TTC549 (cell line): Measurements from ENCODE around the gene PKP1.
"Not testable (repeated sequence)": the region's sequence is repeated elsewhere in the genome, so short reads cannot be mapped to it uniquely, and the experiment has no call there.

ENCODE experiments used
- FAIRE-seq: peaks from 2 replicates; lab custom pipeline; 2012; peaks lifted over from hg19 to GRCh38; lab: Jason Lieb, UNC

The PKP1 gene

GRCh38 chr1:201282931-201283829 lies at the start of gene PKP1:
TSS of gene PKP1 (plus strand) at chr1:201283506. CDS start at chr1:201283703, 197 bp downstream.
- no peak for FAIRE-seq

- not testable (repeated sequence) for FAIRE-seq
Observed at GRCh38 chr1:201239646-201240045, 43.7 kb upstream of the PKP1 start.

GRCh38 chr1:201240171-201240570 lies 43.1 kb upstream of the PKP1 start:
- no peak for FAIRE-seq

- FAIRE-seq = no peak
Observed at GRCh38 chr1:201241736-201242135, 41.6 kb upstream of the PKP1 start.

GRCh38 chr1:201245082-201245481 lies 38.2 kb upstream of the PKP1 start:
- FAIRE-seq = no peak

- FAIRE-seq = no peak
Observed at GRCh38 chr1:201248721-201249559, 34.4 kb upstream of the PKP1 start.

- no peak for FAIRE-seq
Observed at GRCh38 chr1:201250326-201251011, 32.8 kb upstream of the PKP1 start.

- FAIRE-seq = no peak
Observed at GRCh38 chr1:201251411-201251810, 31.9 kb upstream of the PKP1 start.

GRCh38 chr1:201251851-201252430 lies 31.4 kb upstream of the PKP1 start:
- no peak for FAIRE-seq

- no peak for FAIRE-seq
Observed at GRCh38 chr1:201252944-201253371, 30.3 kb upstream of the PKP1 start.

GRCh38 chr1:201253411-201253810 lies 29.9 kb upstream of the PKP1 start:
- no peak for FAIRE-seq

- FAIRE-seq = no peak
Observed at GRCh38 chr1:201253906-201254624, 29.2 kb upstream of the PKP1 start.

GRCh38 chr1:201254625-201255478 lies 28.5 kb upstream of the PKP1 start:
- no peak for FAIRE-seq

- no peak for FAIRE-seq
Observed at GRCh38 chr1:201255479-201256362, 27.6 kb upstream of the PKP1 start.

GRCh38 chr1:201258132-201258531 lies 25.2 kb upstream of the PKP1 start:
- FAIRE-seq = not testable (repeated sequence)

GRCh38 chr1:201258763-201259230 lies 24.5 kb upstream of the PKP1 start:
- FAIRE-seq = no peak

- FAIRE-seq = no peak
Observed at GRCh38 chr1:201259476-201260235, 23.6 kb upstream of the PKP1 start.

GRCh38 chr1:201260236-201260590 lies 23.1 kb upstream of the PKP1 start:
- FAIRE-seq = no peak
